Measurements from ENCODE around the gene SLC5A4. TPM values are rescaled to one million over a fixed set of nuclear protein-coding genes. Genes with fewer than 3 reads are reported as not detected.
A peak's percentile ranks its signal among the peaks of the same experiment; 100 is the strongest.

Gene SLC5A4
- total and polyA plus RNA-seq, 10 of the 15 experiments (the other 5 are each of a cell fraction or from before 2014, with no cell fraction given) = not detected

GRCh38 chr22:32245042-32245441 is 10.1 kb downstream of the SLC5A4 start:
- no peaks in the 10 kb centered on the region for H3K9me3 ChIP-seq (replicated peaks; ENCODE audit: control insufficient read depth, insufficient read depth, low read length)
- TF ChIP-seq CREB1 (IDR thresholded peaks at IDR 0.05; ENCODE audit: low read depth) (no peak), BACH1 (IDR thresholded peaks at IDR 0.05; ENCODE audit: borderline replicate concordance) (no peak), CHD1 (IDR thresholded peaks at IDR 0.05; ENCODE audit: low read depth, low read length) (no peak), SMAD1 (IDR thresholded peaks at IDR 0.05; ENCODE audit: low read depth, partially characterized antibody) (no peak), JUNB (IDR thresholded peaks at IDR 0.05) (no peak), LARP7 (IDR thresholded peaks at IDR 0.05) (no peak), RFX5 (IDR thresholded peaks at IDR 0.05; ENCODE audit: low read depth, low read length) (no peak), KDM1A (IDR thresholded peaks at IDR 0.05; ENCODE audit: borderline replicate concordance) (no peak), CHD2 (IDR thresholded peaks at IDR 0.05; ENCODE audit: borderline replicate concordance, low read depth, low read length) (no peak), NRF1 (conservative IDR thresholded peaks at IDR 0.05; ENCODE audit: low read depth, low read length) (no peak), PML (IDR thresholded peaks at IDR 0.05; ENCODE audit: low read length) (no peak), SMARCA5 (IDR thresholded peaks at IDR 0.05) (no peak), ZNF687 (IDR thresholded peaks at IDR 0.05) (no peak), FOXK2 (IDR thresholded peaks at IDR 0.05) (no peak), ZNF274 (IDR thresholded peaks at IDR 0.05; ENCODE audit: insufficient read depth, insufficient read length) (no peak)
- TF ChIP-seq, protein P1, sequence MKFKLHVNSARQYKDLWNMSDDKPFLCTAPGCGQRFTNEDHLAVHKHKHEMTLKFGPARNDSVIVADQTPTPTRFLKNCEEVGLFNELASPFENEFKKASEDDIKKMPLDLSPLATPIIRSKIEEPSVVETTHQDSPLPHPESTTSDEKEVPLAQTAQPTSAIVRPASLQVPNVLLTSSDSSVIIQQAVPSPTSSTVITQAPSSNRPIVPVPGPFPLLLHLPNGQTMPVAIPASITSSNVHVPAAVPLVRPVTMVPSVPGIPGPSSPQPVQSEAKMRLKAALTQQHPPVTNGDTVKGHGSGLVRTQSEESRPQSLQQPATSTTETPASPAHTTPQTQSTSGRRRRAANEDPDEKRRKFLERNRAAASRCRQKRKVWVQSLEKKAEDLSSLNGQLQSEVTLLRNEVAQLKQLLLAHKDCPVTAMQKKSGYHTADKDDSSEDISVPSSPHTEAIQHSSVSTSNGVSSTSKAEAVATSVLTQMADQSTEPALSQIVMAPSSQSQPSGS (IDR thresholded peaks at IDR 0.05; ENCODE audit: low read length) = no peak
- TF ChIP-seq, protein P2, sequence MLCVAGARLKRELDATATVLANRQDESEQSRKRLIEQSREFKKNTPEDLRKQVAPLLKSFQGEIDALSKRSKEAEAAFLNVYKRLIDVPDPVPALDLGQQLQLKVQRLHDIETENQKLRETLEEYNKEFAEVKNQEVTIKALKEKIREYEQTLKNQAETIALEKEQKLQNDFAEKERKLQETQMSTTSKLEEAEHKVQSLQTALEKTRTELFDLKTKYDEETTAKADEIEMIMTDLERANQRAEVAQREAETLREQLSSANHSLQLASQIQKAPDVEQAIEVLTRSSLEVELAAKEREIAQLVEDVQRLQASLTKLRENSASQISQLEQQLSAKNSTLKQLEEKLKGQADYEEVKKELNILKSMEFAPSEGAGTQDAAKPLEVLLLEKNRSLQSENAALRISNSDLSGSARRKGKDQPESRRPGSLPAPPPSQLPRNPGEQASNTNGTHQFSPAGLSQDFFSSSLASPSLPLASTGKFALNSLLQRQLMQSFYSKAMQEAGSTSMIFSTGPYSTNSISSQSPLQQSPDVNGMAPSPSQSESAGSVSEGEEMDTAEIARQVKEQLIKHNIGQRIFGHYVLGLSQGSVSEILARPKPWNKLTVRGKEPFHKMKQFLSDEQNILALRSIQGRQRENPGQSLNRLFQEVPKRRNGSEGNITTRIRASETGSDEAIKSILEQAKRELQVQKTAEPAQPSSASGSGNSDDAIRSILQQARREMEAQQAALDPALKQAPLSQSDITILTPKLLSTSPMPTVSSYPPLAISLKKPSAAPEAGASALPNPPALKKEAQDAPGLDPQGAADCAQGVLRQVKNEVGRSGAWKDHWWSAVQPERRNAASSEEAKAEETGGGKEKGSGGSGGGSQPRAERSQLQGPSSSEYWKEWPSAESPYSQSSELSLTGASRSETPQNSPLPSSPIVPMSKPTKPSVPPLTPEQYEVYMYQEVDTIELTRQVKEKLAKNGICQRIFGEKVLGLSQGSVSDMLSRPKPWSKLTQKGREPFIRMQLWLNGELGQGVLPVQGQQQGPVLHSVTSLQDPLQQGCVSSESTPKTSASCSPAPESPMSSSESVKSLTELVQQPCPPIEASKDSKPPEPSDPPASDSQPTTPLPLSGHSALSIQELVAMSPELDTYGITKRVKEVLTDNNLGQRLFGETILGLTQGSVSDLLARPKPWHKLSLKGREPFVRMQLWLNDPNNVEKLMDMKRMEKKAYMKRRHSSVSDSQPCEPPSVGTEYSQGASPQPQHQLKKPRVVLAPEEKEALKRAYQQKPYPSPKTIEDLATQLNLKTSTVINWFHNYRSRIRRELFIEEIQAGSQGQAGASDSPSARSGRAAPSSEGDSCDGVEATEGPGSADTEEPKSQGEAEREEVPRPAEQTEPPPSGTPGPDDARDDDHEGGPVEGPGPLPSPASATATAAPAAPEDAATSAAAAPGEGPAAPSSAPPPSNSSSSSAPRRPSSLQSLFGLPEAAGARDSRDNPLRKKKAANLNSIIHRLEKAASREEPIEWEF (IDR thresholded peaks at IDR 0.05; ENCODE audit: insufficient replicate concordance, low read depth, low read length) = no peak

More at GRCh38 chr22:32245042-32245441, 10.1 kb downstream of the SLC5A4 start:
- intact Hi-C loops (cut with micrococcal nuclease; ENCODE audit: unreplicated experiment) (no loop called here), in situ Hi-C loops (cut with MboI) (no loop called here)
- H3K4me2 ChIP-seq (ENCODE audit: control insufficient read depth, insufficient read depth) = no peak overlapping the region
- H3K27ac ChIP-seq (ENCODE audit: control insufficient read depth, insufficient read depth) = no peak overlapping the region
- 51% methylated on average over 3 of the region's 3 CpGs for WGBS (ENCODE audit: insufficient coverage, insufficient replicate concordance, low lambda C conversion rate, missing lambda C conversion rate)
- peak; percentile 5 for DNase-seq (ENCODE audit: low read depth, low spot score)
- H3K4me3 ChIP-seq = no peak overlapping the region
- no peaks in the 10 kb centered on the region for H4K20me1 ChIP-seq (ENCODE audit: control insufficient read depth, insufficient read depth)
- no peaks in the 10 kb centered on the region for H3K79me2 ChIP-seq (ENCODE audit: control insufficient read depth, insufficient read depth, low read length)
- no peaks in the 10 kb centered on the region for H3K36me3 ChIP-seq (ENCODE audit: control insufficient read depth in 2 of 2, insufficient read depth in 2 of 2, low read length in 1 of 2)
- no TSS peak for BruUV-seq (replicated peaks)
- no peaks in the 10 kb centered on the region for H3K4me1 ChIP-seq (ENCODE audit: control insufficient read depth, insufficient read depth, low read length)
- ATAC-seq = peak; percentile 31; the same call in 2 of the 3 replicates
- ChIA-PET CTCF (interaction anchor here (1.5 kb wide), 1 partner anchor 22 kb away, joined by 3 read pairs; no protein-coding TSS in a partner anchor), RAD21 (ENCODE audit: unreplicated experiment) (no interaction called here), SMC1A (ENCODE audit: uncharacterized antibody, unreplicated experiment) (no interaction called here), POLR2A (no interaction called here)
- peaks cover 0 to 3% of the 10 kb centered on the region in 2 experiments; a peak in 1 of 4 replicates for H3K27me3 ChIP-seq (replicated peaks in 1 of 2; ENCODE audit: control insufficient read depth in 2 of 2, insufficient read depth in 2 of 2, low read length in 1 of 2)
- H3K9ac ChIP-seq (ENCODE audit: control insufficient read depth, insufficient read depth, low read length) = no peak overlapping the region
- no peak for FAIRE-seq
- no peak overlapping the region for H2AFZ ChIP-seq (ENCODE audit: control insufficient read depth, low read depth, low read length)
